Activated effector memory CD4-positive, alpha-beta T cell treated with Interleukin-2 at 50 U/mL for 16 hours (primary cell): Measurements from ENCODE around the gene HSD17B8.

Source experiments
- DNase-seq: peaks from one replicate; pipeline ENCODE4 v3.0.0-alpha.2; 2020

The HSD17B8 gene

GRCh38 chr6:33171880-33172687, 32.4 kb upstream of the HSD17B8 start:
- no peak for DNase-seq

- DNase-seq: no peak
These were observed 31.5 kb upstream of the HSD17B8 start for GRCh38 chr6:33172688-33173534.

GRCh38 chr6:33173535-33174180, 30.8 kb upstream of the HSD17B8 start:
- no peak for DNase-seq

- DNase-seq: no peak
These were observed 29.7 kb upstream of the HSD17B8 start for GRCh38 chr6:33174784-33175183.

- DNase-seq: no peak
These were observed 28.9 kb upstream of the HSD17B8 start for GRCh38 chr6:33175436-33176069.

- no peak for DNase-seq
These were observed 27.5 kb upstream of the HSD17B8 start for GRCh38 chr6:33176906-33177305.

- DNase-seq: no peak
These were observed 26.7 kb upstream of the HSD17B8 start for GRCh38 chr6:33177552-33178446.

GRCh38 chr6:33178755-33179475, 25.5 kb upstream of the HSD17B8 start:
- no peak for DNase-seq

GRCh38 chr6:33181141-33181540, 23.3 kb upstream of the HSD17B8 start:
- no peak for DNase-seq

GRCh38 chr6:33183071-33183683, 21.3 kb upstream of the HSD17B8 start:
- DNase-seq: no peak

- no peak for DNase-seq
These were observed 19.3 kb upstream of the HSD17B8 start for GRCh38 chr6:33185190-33185589.

GRCh38 chr6:33185654-33186187, 18.7 kb upstream of the HSD17B8 start:
- DNase-seq: no peak

- DNase-seq: no peak
These were observed 16.6 kb upstream of the HSD17B8 start for GRCh38 chr6:33187809-33188208.

GRCh38 chr6:33189164-33189563, 15.3 kb upstream of the HSD17B8 start:
- DNase-seq: no peak

- DNase-seq: no peak
These were observed 14.6 kb upstream of the HSD17B8 start for GRCh38 chr6:33189625-33190448.

GRCh38 chr6:33190504-33191107, 13.8 kb upstream of the HSD17B8 start:
- DNase-seq: no peak

GRCh38 chr6:33191383-33192104, 12.9 kb upstream of the HSD17B8 start:
- DNase-seq: no peak

- DNase-seq: no peak
These were observed 12.3 kb upstream of the HSD17B8 start, which contains the start of gene COL11A2 for GRCh38 chr6:33192105-33192646. Gene COL11A2, minus strand, starts transcription at chr6:33192467. Its CDS starts 227 bp downstream, at chr6:33192240.
